Naive thymus-derived CD4-positive, alpha-beta T cell (primary cell): ENCODE results near the gene NUDT7. TPM values are rescaled to one million over a fixed set of nuclear protein-coding genes. Genes with fewer than 3 reads are reported as not detected.

Source experiments
- ATAC-seq: fragments of 150-1000 bp; cut with Tn5 transposase; 2 replicates; pipeline ENCODE4 v1.10.0; 2021; ENCODE audit warnings: mild to moderate bottlenecking, moderate library complexity
- CTCF ChIA-PET: fragments of 350-600 bp; sonication (Branson Sonifier 250); formaldehyde crosslinking; loops from one replicate; lab custom pipeline; 2021; ENCODE audit warnings: antibody characterized with exemption; lab: Charles Lee
- POLR2A ChIA-PET: fragments of 350-600 bp; sonication (Branson Sonifier 250); formaldehyde crosslinking; loops from one replicate; lab custom pipeline; 2021; ENCODE audit warnings: antibody characterized with exemption, inconsistent platforms; lab: Charles Lee
- DNase-seq, 9 donors: peaks; one replicate each; pipeline versions ENCODE4 v3.0.0 to v3.0.0-alpha.2; 2020 to 2022; ENCODE audit warnings: mixed read lengths in 1 of 9
- H3K27ac ChIP-seq: one replicate; pipeline ENCODE4 v1.7.0; 2013; ENCODE audit warnings: mild to moderate bottlenecking, low read depth, low read length, moderate library complexity
- H3K27me3 ChIP-seq, 2 donors: one replicate each; pipeline ENCODE4 v1.7.0; 2013; ENCODE audit warnings: low read length in 2 of 2, mild to moderate bottlenecking in 2 of 2, moderate library complexity in 2 of 2; ENCODE audit not compliant: control insufficient read depth in 2 of 2, insufficient read depth in 2 of 2
- H3K36me3 ChIP-seq, 3 experiments: 1 replicate in 2 of 3; 2 replicates in 1 of 3; pipeline ENCODE4 v1.7.0; 2013; ENCODE audit warnings: low read length in 3 of 3, mild to moderate bottlenecking in 3 of 3, moderate library complexity in 1 of 3; ENCODE audit not compliant: insufficient read depth in 3 of 3, control insufficient read depth in 2 of 3
- H3K4me1 ChIP-seq, 2 donors: one replicate each; pipeline ENCODE4 v1.7.0; 2013; ENCODE audit warnings: low read length in 2 of 2, mild to moderate bottlenecking in 2 of 2, moderate library complexity in 1 of 2; ENCODE audit not compliant: control insufficient read depth in 2 of 2, insufficient read depth in 2 of 2
- H3K4me3 ChIP-seq: 2 replicates; pipeline ENCODE4 v1.7.0; 2013; ENCODE audit warnings: mild to moderate bottlenecking, low read length
- H3K9me3 ChIP-seq, 3 experiments: 1 replicate in 2 of 3; 2 replicates in 1 of 3; pipeline ENCODE4 v1.7.0; 2013; ENCODE audit warnings: low read length in 3 of 3; ENCODE audit not compliant: control insufficient read depth in 2 of 3
- H3K27ac Mint-ChIP-seq, 9 donors: one replicate each; pipeline ENCODE4 v1.8.0; 2020 to 2022; ENCODE audit warnings: mixed read lengths in 9 of 9, mild to moderate bottlenecking in 8 of 9, moderate library complexity in 5 of 9, inconsistent platforms in 2 of 9
- H3K27me3 Mint-ChIP-seq, 5 donors: one replicate each; pipeline ENCODE4 v1.8.0; 2021 to 2022; ENCODE audit warnings: mixed read lengths in 5 of 5, mild to moderate bottlenecking in 1 of 5
- H3K36me3 Mint-ChIP-seq, 5 donors: one replicate each; pipeline ENCODE4 v1.8.0; 2020 to 2022; ENCODE audit warnings: mixed read lengths in 5 of 5, mild to moderate bottlenecking in 3 of 5, inconsistent platforms in 1 of 5
- H3K4me1 Mint-ChIP-seq, 7 donors: one replicate each; pipeline ENCODE4 v1.8.0; 2020 to 2022; ENCODE audit warnings: mixed read lengths in 7 of 7, mild to moderate bottlenecking in 3 of 7, inconsistent platforms in 1 of 7
- H3K4me3 Mint-ChIP-seq, 10 donors: one replicate each; pipeline ENCODE4 v1.8.0; 2020 to 2022; ENCODE audit warnings: mild to moderate bottlenecking in 10 of 10, mixed read lengths in 10 of 10, moderate library complexity in 6 of 10, inconsistent platforms in 2 of 10
- H3K9me3 Mint-ChIP-seq, 11 donors: one replicate each; pipeline ENCODE4 v1.8.0; 2020 to 2022; ENCODE audit warnings: mixed read lengths in 11 of 11, mild to moderate bottlenecking in 4 of 11, inconsistent platforms in 1 of 11, moderate library complexity in 1 of 11
- intact Hi-C, 2 donors: fragments of 100-400 bp; cut with micrococcal nuclease; formaldehyde crosslinking; loops; one replicate each; pipeline ENCODE4 v1.15.1; 2023
- polyA plus RNA-seq, 2 donors: library from polyadenylated mRNA; unstranded; fragments of 300-500 nt; fragmentation: Illumina TruSeq; gene quantifications; one replicate each; pipeline ENCODE4 v1.2.3, GENCODE V29; 2021
- total RNA-seq, 6 experiments: library from RNA in 5 of 6; stranded (reverse) in 5 of 6; gene quantifications; 1 replicate in 5 of 6; 2 replicates in 1 of 6; pipeline ENCODE4 v1.2.3 and lab custom pipeline; 2021 to 2026

NUDT7 gene
- total and polyA plus RNA-seq, 7 experiments from 2014 or later: 2.1 to 22.8 (median 10.0) TPM

DNA sequence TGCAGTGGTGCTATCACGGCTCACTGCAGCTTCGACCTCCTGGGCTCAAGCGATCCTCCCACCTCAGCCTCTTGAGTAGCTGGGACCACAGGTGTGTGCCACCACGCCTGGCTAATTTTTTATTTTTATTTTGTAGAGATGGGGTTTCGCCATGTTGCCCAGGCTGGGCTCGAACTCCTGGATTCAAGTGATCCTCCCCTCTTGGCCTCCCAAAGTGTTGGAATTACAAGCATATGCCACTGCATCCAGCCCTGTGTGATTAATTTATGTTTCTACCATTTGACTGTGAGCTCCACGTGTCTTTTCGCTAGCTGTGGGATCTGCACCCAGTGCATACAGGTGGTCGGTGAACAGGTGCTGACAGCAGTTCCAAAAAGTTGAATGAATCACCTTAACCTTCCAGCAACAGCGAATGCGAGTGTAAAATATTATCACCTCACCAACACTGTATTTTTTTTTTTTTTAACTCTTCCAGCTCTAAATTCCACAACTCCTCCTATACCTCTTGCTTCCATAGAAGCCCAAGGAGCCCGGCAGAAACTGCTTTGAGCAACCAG is 484 bp upstream of the NUDT7 start:
- Mint-ChIP-seq H3K36me3 (peaks cover 3 to 12% (median 6%) of the 10 kb centered on the region in 5 donors), H3K27ac (peak overlapping the region; percentile 44 to 91 (median 85)), H3K9me3 (peaks cover 0 to 4% (median 0%) of the 10 kb centered on the region in 11 donors), H3K4me3 (peak overlapping the region; percentile 86 to 94 (median 90)), H3K4me1 (peaks cover 7 to 21% (median 15%) of the 10 kb centered on the region in 7 donors), H3K27me3 (no peaks in the 10 kb centered on the region)
- POLR2A ChIA-PET: interaction anchor here (0.7 kb wide), 1 partner anchor 13 kb away, joined by 4 read pairs; no protein-coding TSS in a partner anchor
- DNase-seq: no peak
- Histone ChIP-seq H3K9me3 (no peaks in the 10 kb centered on the region), H3K36me3 (no peaks in the 10 kb centered on the region), H3K27ac (peak overlapping the region; percentile 71), H3K27me3 (no peaks in the 10 kb centered on the region), H3K4me3 (peak overlapping the region; percentile 76), H3K4me1 (peaks cover 5 to 9% of the 10 kb centered on the region in 2 donors)
- CTCF ChIA-PET: interaction anchor here (1.0 kb wide), 1 partner anchor 48 kb away, joined by 3 read pairs; no protein-coding TSS in a partner anchor
- intact Hi-C loops: loop anchor here (1.0 to 2.0 kb wide), 6 partner anchors 47 to 532 kb away; partner anchors contain the start of gene WWOX (in 2 of the 2)
- ATAC-seq: no peak

DNA sequence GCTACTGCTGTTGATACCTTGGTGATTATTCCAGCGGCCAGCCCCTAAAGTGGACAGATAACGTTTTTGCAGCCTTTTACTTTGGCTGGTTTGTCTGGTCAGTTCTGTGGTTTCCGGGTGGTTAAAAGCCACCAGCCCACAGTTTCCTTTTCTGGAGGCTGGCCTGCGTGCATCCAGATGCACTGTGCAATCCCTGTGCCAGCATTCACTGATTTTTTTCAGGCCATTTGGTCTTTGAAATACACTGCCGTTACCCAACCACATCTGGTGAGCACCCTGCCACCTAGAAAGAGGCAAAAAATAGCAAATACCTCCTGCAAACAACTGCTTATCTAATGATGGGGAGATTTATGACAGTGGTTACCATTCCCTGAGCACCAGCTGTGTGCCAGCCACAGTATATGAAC is 797 bp downstream of the NUDT7 start:
- Histone ChIP-seq H3K36me3 (no peaks in the 10 kb centered on the region), H3K27me3 (no peaks in the 10 kb centered on the region), H3K27ac (peak overlapping the region; percentile 71), H3K4me1 (peaks cover 5 to 9% of the 10 kb centered on the region in 2 donors), H3K9me3 (no peaks in the 10 kb centered on the region), H3K4me3 (peak overlapping the region; percentile 76)
- H3K36me3 Mint-ChIP-seq: peaks cover 6 to 17% (median 8%) of the 10 kb centered on the region in 5 donors
- no peaks in the 10 kb centered on the region for H3K27me3 Mint-ChIP-seq
- POLR2A ChIA-PET: no interaction called here
- peaks cover 0 to 5% (median 0%) of the 10 kb centered on the region in 11 donors for H3K9me3 Mint-ChIP-seq
- ATAC-seq (no peak), DNase-seq (peak in 5 of 9 donors; percentile 3 to 16 (median 16))
- CTCF ChIA-PET: no interaction called here
- H3K4me1 Mint-ChIP-seq: peaks cover 7 to 21% (median 15%) of the 10 kb centered on the region in 7 donors
- intact Hi-C loops: loop anchor here (2.0 kb wide), 2 partner anchors 48 to 510 kb away; no protein-coding TSS in a partner anchor
- H3K4me3 Mint-ChIP-seq: peak overlapping the region; percentile 86 to 94 (median 90)
- H3K27ac Mint-ChIP-seq: peak overlapping the region; percentile 51 to 91 (median 85)

DNA sequence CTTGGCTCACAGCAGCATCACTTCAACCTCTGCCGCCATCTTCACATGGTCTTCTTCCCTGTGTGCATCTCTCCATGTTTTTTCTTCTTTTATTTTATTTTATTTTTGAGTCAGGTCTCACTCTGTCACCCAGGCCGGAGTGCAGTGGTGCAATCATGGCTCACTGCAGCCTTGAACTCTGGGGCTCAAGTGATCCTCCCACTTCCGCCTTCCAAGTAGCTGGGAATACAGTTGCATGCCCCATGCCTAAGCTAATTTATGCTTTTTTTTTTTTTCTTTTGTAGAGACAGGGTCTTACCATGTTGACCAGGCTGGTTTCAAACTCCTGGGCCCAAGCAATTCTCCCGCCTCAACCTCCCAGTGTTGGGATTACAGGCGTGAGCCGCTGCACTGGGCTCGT is 1.9 kb downstream of the NUDT7 start:
- CTCF ChIA-PET: no interaction called here
- Histone ChIP-seq H3K9me3 (no peaks in the 10 kb centered on the region), H3K4me3 (no peak overlapping the region), H3K27me3 (no peaks in the 10 kb centered on the region), H3K27ac (no peak overlapping the region), H3K36me3 (no peaks in the 10 kb centered on the region), H3K4me1 (peaks cover 5 to 9% of the 10 kb centered on the region in 2 donors)
- H3K27ac Mint-ChIP-seq: peak overlapping the region in 3 of 9 donors; percentile 32 to 91 (median 67)
- POLR2A ChIA-PET: no interaction called here
- peaks cover 7 to 21% (median 15%) of the 10 kb centered on the region in 7 donors for H3K4me1 Mint-ChIP-seq
- H3K9me3 Mint-ChIP-seq: peaks cover 0 to 5% (median 0%) of the 10 kb centered on the region in 11 donors
- H3K36me3 Mint-ChIP-seq: peaks cover 6 to 21% (median 8%) of the 10 kb centered on the region in 5 donors
- H3K27me3 Mint-ChIP-seq: no peaks in the 10 kb centered on the region
- ATAC-seq (no peak), DNase-seq (no peak)
- intact Hi-C loops: no loop called here
- H3K4me3 Mint-ChIP-seq: peak overlapping the region in 8 of 10 donors; percentile 10 to 94 (median 78)

DNA sequence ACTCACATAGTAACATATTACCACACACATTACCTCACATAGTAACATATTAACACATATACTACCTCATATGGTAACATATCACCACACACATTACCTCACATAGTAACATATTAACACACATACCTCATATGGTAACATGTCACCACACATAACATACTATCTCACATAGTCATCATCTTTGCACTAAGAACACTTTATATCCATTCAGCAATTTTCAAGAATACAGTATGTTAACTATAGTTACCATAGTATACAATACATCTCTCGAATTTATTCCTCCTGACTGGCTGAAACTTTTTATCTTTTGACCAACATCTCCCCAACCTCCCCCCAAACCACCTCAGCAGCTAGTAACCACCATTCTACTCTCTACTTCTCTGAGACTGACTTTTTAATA is 7.6 kb downstream of the NUDT7 start:
- H3K27me3 ChIP-seq: no peaks in the 10 kb centered on the region
- no peak overlapping the region for H3K4me3 Mint-ChIP-seq

DNA sequence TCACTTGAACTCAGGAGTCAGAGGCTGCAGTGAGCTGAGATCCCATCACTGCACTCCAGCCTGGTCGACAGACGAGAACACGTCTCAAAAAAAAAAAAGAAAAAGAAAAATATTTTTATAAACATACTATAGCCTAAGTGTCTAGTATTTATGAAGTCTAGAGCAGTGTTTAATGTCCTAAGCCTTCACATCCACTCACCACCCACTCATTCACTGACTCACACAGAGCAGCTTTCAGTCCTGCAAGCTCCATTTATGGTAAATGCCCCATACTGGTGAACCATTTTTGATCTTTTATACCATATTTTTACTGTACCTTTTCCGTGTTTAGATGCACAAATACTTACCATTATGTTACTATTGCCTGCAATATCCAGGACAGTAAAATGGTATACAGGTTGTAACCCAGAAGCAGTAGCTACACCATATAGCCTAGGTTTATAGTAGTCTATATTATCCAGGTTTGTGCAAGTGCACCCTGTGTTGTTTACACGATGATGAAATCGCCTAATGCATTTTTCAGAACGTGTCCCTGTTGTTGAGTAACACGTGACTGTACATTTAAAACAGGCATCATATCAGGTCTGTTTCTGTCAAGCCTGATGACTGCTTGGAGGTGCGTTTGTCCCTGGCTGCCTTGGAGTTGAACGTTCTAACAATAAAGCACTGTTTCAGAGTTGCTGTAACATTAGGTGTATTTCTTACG is 10.1 kb downstream of the NUDT7 start:
- no peaks in the 10 kb centered on the region for H3K9me3 ChIP-seq
- no peak for DNase-seq
- intact Hi-C loops: no loop called here
- no peaks in the 10 kb centered on the region for H3K36me3 ChIP-seq
- ChIA-PET CTCF (no interaction called here), POLR2A (no interaction called here)
- peaks cover 0 to 21% (median 5%) of the 10 kb centered on the region in 11 donors for H3K9me3 Mint-ChIP-seq
- H3K4me3 ChIP-seq: no peak overlapping the region
- no peak for ATAC-seq
- no peaks in the 10 kb centered on the region for H3K4me1 ChIP-seq
- no peaks in the 10 kb centered on the region for H3K27me3 ChIP-seq
- H3K27ac Mint-ChIP-seq: no peak overlapping the region
- no peak overlapping the region for H3K27ac ChIP-seq
- H3K4me1 Mint-ChIP-seq: peaks cover 0 to 4% (median 0%) of the 10 kb centered on the region in 7 donors
- no peak overlapping the region for H3K4me3 Mint-ChIP-seq
- H3K36me3 Mint-ChIP-seq: peaks cover 12 to 52% (median 48%) of the 10 kb centered on the region in 5 donors
- H3K27me3 Mint-ChIP-seq: no peaks in the 10 kb centered on the region

More for the DNA sequence above, 7.6 kb downstream of the NUDT7 start:
- Mint-ChIP-seq H3K27me3 (no peaks in the 10 kb centered on the region), H3K27ac (no peak overlapping the region), H3K36me3 (peaks cover 14 to 54% (median 41%) of the 10 kb centered on the region in 5 donors), H3K9me3 (peaks cover 0 to 16% (median 4%) of the 10 kb centered on the region in 11 donors), H3K4me1 (no peaks in the 10 kb centered on the region)
- no peaks in the 10 kb centered on the region for H3K36me3 ChIP-seq
- H3K9me3 ChIP-seq: no peaks in the 10 kb centered on the region
- H3K4me1 ChIP-seq: no peaks in the 10 kb centered on the region
- H3K27ac ChIP-seq: no peak overlapping the region
- CTCF ChIA-PET: no interaction called here
- ATAC-seq: no peak
- intact Hi-C loops: no loop called here
- no peak overlapping the region for H3K4me3 ChIP-seq
- POLR2A ChIA-PET: no interaction called here
- no peak for DNase-seq

DNA sequence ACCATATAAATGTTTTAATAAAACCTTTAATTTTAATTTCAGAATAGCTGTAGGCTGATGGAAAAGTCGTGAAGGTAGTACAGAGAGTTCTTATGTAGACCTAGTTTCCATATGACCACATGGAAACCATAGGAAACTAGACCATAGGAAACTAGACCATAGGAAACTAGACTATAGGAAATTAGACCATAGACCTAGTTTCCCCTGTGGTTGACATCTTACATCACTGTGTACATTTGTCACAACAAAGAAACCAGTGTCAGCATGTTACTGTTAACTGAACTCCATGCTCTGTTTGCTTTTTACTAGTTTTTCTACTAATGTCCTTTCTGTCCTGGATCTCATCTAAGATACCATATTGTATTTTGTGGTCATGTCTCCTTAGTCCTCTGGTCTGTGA is 14.6 kb downstream of the NUDT7 start:
- H3K36me3 ChIP-seq: no peaks in the 10 kb centered on the region
- no peaks in the 10 kb centered on the region for H3K27me3 ChIP-seq
- ATAC-seq (no peak), DNase-seq (no peak)
- H3K4me1 Mint-ChIP-seq: peaks cover 0 to 4% (median 0%) of the 10 kb centered on the region in 7 donors
- peaks cover 4 to 42% (median 36%) of the 10 kb centered on the region in 5 donors for H3K36me3 Mint-ChIP-seq
- H3K27ac Mint-ChIP-seq: no peak overlapping the region
- H3K4me3 ChIP-seq: no peak overlapping the region
- peaks cover 0 to 21% (median 2%) of the 10 kb centered on the region in 11 donors for H3K9me3 Mint-ChIP-seq
- no peak overlapping the region for H3K4me3 Mint-ChIP-seq
- ChIA-PET CTCF (no interaction called here), POLR2A (no interaction called here)
- H3K27me3 Mint-ChIP-seq: no peaks in the 10 kb centered on the region
- intact Hi-C loops: no loop called here
- no peak overlapping the region for H3K27ac ChIP-seq
- no peaks in the 10 kb centered on the region for H3K9me3 ChIP-seq
- H3K4me1 ChIP-seq: no peaks in the 10 kb centered on the region
